CD4-positive, CD25-positive, alpha-beta regulatory T cell (primary cell): ENCODE data around the gene ZNF883. TPM values are rescaled to one million over a fixed set of nuclear protein-coding genes. Genes with fewer than 3 reads are reported as not detected.

Experiments used
- ATAC-seq, 2 donors: fragments of 150-1000 bp; cut with Tn5 transposase; one replicate each; pipeline ENCODE4 v1.10.0; 2021; ENCODE audit warnings: low read depth in 2 of 2, moderate number of reproducible peaks in 2 of 2, moderate library complexity in 1 of 2
- DNase-seq, 3 donors: peaks; one replicate each; pipeline versions ENCODE4 v3.0.0 to v3.0.0-alpha.2; 2012 to 2022; ENCODE audit warnings: mixed read lengths in 1 of 3
- H3K27ac ChIP-seq: one replicate; pipeline ENCODE4 v1.7.0; 2013; ENCODE audit warnings: mild to moderate bottlenecking, low read length; ENCODE audit not compliant: insufficient read depth, poor library complexity, severe bottlenecking
- H3K27me3 ChIP-seq: one replicate; pipeline ENCODE4 v1.7.0; 2013; ENCODE audit warnings: low read length; ENCODE audit not compliant: control insufficient read depth, insufficient read depth
- H3K36me3 ChIP-seq: one replicate; pipeline ENCODE4 v1.7.0; 2013; ENCODE audit warnings: mild to moderate bottlenecking, low read length, moderate library complexity; ENCODE audit not compliant: control insufficient read depth, insufficient read depth
- H3K4me1 ChIP-seq: 2 replicates; pipeline ENCODE4 v1.7.0; 2013; ENCODE audit warnings: mild to moderate bottlenecking, low read length; ENCODE audit not compliant: insufficient read depth, control insufficient read depth, poor library complexity, severe bottlenecking
- H3K4me3 ChIP-seq: one replicate; pipeline ENCODE4 v1.7.0; 2013; ENCODE audit warnings: low read depth, mild to moderate bottlenecking, low read length, moderate library complexity
- H3K9me3 ChIP-seq, 2 experiments: 1 replicate in 1 of 2; 2 replicates in 1 of 2; pipeline ENCODE4 v1.7.0; 2013; ENCODE audit warnings: low read length in 2 of 2, mild to moderate bottlenecking in 1 of 2, moderate library complexity in 1 of 2; ENCODE audit not compliant: control insufficient read depth in 2 of 2
- H3K27ac Mint-ChIP-seq, 3 donors: one replicate each; pipeline ENCODE4 v1.8.0; 2020 to 2022; ENCODE audit warnings: mild to moderate bottlenecking in 3 of 3, mixed read lengths in 3 of 3, moderate library complexity in 2 of 3
- H3K27me3 Mint-ChIP-seq: one replicate; pipeline ENCODE4 v1.8.0; 2022; ENCODE audit warnings: mild to moderate bottlenecking, mixed read lengths
- H3K36me3 Mint-ChIP-seq: one replicate; pipeline ENCODE4 v1.8.0; 2020; ENCODE audit warnings: mixed read lengths
- H3K4me1 Mint-ChIP-seq, 4 donors: one replicate each; pipeline ENCODE4 v1.8.0; 2020 to 2022; ENCODE audit warnings: mixed read lengths in 4 of 4, mild to moderate bottlenecking in 1 of 4
- H3K4me3 Mint-ChIP-seq, 4 donors: one replicate each; pipeline ENCODE4 v1.8.0; 2020 to 2022; ENCODE audit warnings: mild to moderate bottlenecking in 4 of 4, mixed read lengths in 4 of 4, moderate library complexity in 3 of 4
- H3K9me3 Mint-ChIP-seq, 7 donors: one replicate each; pipeline ENCODE4 v1.8.0; 2020 to 2022; ENCODE audit warnings: mixed read lengths in 7 of 7, mild to moderate bottlenecking in 3 of 7, moderate library complexity in 2 of 7
- polyA plus RNA-seq, 4 donors: library from polyadenylated mRNA; unstranded; fragments of 300-500 nt; fragmentation: Illumina TruSeq; gene quantifications; one replicate each; pipeline ENCODE4 v1.2.3, GENCODE V29; 2021
- total RNA-seq: library from RNA; stranded (reverse); gene quantifications from one replicate; pipeline ENCODE4 v1.2.3, GENCODE V29; 2022

The ZNF883 gene
- total and polyA plus RNA-seq, 5 donors from 2014 or later: 0.25 to 1.1 (median 0.52) TPM

DNA sequence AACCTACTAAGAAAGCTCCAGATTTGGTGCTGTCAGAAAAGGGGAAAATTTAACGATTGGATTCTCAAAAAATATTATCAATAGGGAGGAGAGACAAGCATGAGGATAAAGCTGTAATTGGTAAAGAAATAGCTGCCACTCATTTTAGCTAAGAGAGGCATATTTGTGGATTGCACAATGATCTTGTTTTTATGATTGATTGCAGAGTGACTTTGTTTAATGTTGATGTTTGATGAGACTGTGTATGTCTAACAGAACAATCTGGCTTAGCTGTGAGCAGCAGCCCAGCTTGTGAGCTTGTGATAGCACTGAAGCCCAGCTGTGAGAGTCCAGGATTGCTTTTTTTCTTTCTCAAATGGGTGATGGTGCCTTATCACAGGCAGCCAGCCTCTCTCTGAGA, 56.4 kb downstream of the ZNF883 start:
- Histone ChIP-seq H3K9me3 (no peaks in the 10 kb centered on the region), H3K27me3 (peaks cover 3% of the 10 kb centered on the region), H3K4me1 (no peaks in the 10 kb centered on the region), H3K36me3 (no peaks in the 10 kb centered on the region), H3K27ac (no peak overlapping the region), H3K4me3 (no peak overlapping the region)
- H3K4me1 Mint-ChIP-seq: no peaks in the 10 kb centered on the region
- peaks cover 5% of the 10 kb centered on the region for H3K27me3 Mint-ChIP-seq
- no peak overlapping the region for H3K4me3 Mint-ChIP-seq
- H3K36me3 Mint-ChIP-seq: no peaks in the 10 kb centered on the region
- DNase-seq: no peak
- peaks cover 0 to 8% (median 0%) of the 10 kb centered on the region in 7 donors for H3K9me3 Mint-ChIP-seq
- no peak overlapping the region for H3K27ac Mint-ChIP-seq
- ATAC-seq: no peak

DNA sequence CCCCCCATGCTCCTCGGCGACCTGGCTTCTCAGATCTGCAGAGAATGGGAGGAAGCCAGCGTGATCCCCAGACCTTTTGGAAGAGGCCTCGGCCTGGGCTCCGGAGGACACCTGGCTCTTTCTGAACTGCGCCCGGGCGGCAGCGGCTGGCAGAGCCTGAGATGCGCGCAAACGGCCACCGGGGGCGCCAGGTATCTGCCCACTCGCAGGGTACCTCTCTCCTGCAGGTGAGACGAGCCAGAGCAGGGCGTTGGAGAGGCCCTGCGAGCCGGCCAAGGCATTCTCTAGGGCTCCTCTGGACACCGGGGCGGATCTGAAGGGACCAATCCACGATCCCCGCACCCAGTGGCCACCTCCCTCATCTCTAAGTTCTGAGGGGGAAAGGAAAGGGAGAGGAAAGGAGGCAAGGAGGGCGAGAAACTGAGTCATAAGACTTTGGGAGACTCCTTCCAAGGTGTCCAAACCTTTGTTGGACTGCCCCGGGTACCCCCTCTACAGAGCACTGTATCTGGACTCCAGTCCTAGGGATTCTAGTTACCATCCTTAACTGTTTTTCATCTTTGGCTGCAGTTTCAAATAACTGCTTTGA, 66.3 kb downstream of the ZNF883 start:
- Histone ChIP-seq H3K36me3 (no peaks in the 10 kb centered on the region), H3K4me1 (no peaks in the 10 kb centered on the region), H3K4me3 (no peak overlapping the region), H3K9me3 (peaks cover 0 to 6% of the 10 kb centered on the region in 2 experiments), H3K27me3 (no peaks in the 10 kb centered on the region), H3K27ac (no peak overlapping the region)
- Mint-ChIP-seq H3K4me1 (no peaks in the 10 kb centered on the region), H3K9me3 (peaks cover 0 to 18% (median 10%) of the 10 kb centered on the region in 7 donors), H3K4me3 (no peak overlapping the region), H3K36me3 (no peaks in the 10 kb centered on the region), H3K27me3 (peaks cover 5% of the 10 kb centered on the region), H3K27ac (no peak overlapping the region)
- DNase-seq (no peak), ATAC-seq (no peak)

DNA sequence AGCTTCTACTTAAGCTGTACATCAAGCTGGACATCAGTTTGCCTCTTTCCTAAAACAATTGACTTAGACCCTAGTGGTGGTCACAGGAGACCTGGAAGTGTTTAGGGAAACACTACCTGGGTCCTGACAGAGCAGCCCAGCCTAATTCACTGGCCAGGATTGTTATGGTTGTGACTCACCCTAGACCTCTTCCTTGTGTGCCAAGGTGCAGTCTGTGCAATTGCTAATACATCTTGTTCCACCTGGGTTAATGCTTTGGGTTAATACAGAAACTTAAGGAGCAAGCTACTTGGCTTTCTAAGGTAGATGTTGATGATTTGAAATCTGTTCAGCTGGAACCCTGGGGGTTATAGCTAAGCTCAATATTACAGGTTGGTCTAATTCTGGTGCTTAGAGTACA, 72.6 kb downstream of the ZNF883 start:
- no peaks in the 10 kb centered on the region for H3K9me3 ChIP-seq
- Mint-ChIP-seq H3K27me3 (peaks cover 5% of the 10 kb centered on the region), H3K4me3 (no peak overlapping the region), H3K9me3 (peaks cover 0 to 5% (median 0%) of the 10 kb centered on the region in 7 donors), H3K4me1 (no peaks in the 10 kb centered on the region), H3K27ac (no peak overlapping the region), H3K36me3 (no peaks in the 10 kb centered on the region)
- DNase-seq (no peak), ATAC-seq (no peak)
- H3K27ac ChIP-seq: no peak overlapping the region
- H3K36me3 ChIP-seq: no peaks in the 10 kb centered on the region
- no peaks in the 10 kb centered on the region for H3K4me1 ChIP-seq
- peaks cover 3% of the 10 kb centered on the region for H3K27me3 ChIP-seq
- H3K4me3 ChIP-seq: no peak overlapping the region

DNA sequence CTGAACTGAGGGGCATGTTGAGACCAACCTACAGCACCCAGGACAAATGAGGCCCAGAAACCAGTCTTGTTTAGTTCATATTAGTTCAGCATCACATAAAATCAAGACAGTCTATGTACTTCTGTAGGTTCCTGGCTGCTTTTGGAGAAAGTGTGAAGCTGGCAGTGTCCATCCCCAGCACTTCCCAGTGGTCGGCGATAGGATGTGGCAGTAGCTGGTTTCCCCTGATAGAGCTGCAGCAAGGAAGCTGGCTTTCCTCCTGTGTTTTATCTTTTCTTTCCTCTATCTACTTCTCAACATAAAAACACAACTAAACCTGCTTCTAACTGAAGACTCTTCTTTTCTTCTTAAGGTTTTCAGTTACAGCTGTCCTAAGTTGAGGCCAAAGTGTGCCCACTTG, 78.3 kb downstream of the ZNF883 start:
- Mint-ChIP-seq H3K9me3 (peaks cover 0 to 2% (median 0%) of the 10 kb centered on the region in 7 donors), H3K4me1 (no peaks in the 10 kb centered on the region), H3K27ac (no peak overlapping the region), H3K36me3 (no peaks in the 10 kb centered on the region), H3K27me3 (peaks cover 13% of the 10 kb centered on the region), H3K4me3 (no peak overlapping the region)
- H3K27me3 ChIP-seq: peaks cover 7% of the 10 kb centered on the region
- ATAC-seq: no peak
- no peak overlapping the region for H3K27ac ChIP-seq
- no peaks in the 10 kb centered on the region for H3K36me3 ChIP-seq
- no peaks in the 10 kb centered on the region for H3K4me1 ChIP-seq
- H3K9me3 ChIP-seq: no peaks in the 10 kb centered on the region
- no peak for DNase-seq
- no peak overlapping the region for H3K4me3 ChIP-seq

DNA sequence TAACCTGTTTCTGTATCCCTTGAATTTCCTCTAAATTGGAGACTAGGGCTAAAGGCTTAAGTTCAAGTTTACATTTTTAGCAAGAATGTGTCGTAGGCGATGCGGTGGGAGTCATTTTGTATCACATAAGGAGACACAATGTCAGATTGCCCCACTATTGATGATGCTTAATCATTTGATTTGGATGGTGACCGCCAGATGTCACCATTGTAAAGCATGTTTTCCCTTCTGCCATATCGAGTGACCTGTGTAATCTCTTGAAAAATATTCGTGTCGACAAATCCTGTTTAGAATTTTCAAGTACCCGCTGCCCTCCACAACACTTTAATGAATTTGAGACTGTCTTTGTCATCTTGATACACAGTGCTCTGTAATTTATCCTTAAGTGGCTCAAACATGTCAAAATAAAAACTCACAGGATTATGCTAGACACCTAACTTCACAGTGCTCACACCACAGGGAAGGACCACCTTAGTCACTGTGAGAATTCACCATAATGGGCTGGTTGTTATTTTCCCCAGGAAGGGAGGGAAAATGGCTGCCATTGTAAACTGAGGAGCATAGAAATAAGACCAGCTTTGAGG, 86.8 kb downstream of the ZNF883 start:
- no peaks in the 10 kb centered on the region for H3K36me3 ChIP-seq
- H3K27me3 Mint-ChIP-seq: peaks cover 28% of the 10 kb centered on the region
- H3K9me3 Mint-ChIP-seq: peaks cover 0 to 2% (median 0%) of the 10 kb centered on the region in 7 donors
- H3K9me3 ChIP-seq: no peaks in the 10 kb centered on the region
- H3K27me3 ChIP-seq: peaks cover 14% of the 10 kb centered on the region
- H3K4me3 ChIP-seq: no peak overlapping the region
- DNase-seq (peak in 1 of 3 donors; percentile 14), ATAC-seq (no peak)
- no peak overlapping the region for H3K27ac ChIP-seq
- H3K4me3 Mint-ChIP-seq: no peak overlapping the region
- no peaks in the 10 kb centered on the region for H3K4me1 ChIP-seq
- H3K27ac Mint-ChIP-seq: no peak overlapping the region
- no peaks in the 10 kb centered on the region for H3K36me3 Mint-ChIP-seq
- H3K4me1 Mint-ChIP-seq: no peaks in the 10 kb centered on the region

DNA sequence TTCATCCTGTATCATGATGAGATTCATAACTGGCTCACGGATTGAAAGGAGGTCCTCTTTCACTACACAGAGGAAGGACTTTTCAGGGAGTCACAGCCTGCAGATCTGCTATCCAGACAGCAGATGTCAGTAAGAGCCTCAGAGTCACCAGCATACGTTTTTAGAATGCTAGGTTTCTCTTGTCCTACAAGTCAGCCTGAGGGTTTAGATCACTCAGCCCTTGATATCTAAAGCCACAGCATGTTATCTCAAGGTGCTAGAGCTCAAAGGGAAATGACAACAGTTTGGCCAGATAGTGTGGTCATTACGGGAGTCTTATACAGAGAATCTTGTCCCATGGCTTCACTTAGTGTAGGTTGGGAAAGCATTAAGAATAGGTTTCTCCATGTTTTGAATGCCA, 90.4 kb downstream of the ZNF883 start:
- Mint-ChIP-seq H3K27me3 (peaks cover 9% of the 10 kb centered on the region), H3K36me3 (no peaks in the 10 kb centered on the region), H3K27ac (no peak overlapping the region), H3K4me1 (no peaks in the 10 kb centered on the region), H3K9me3 (no peaks in the 10 kb centered on the region), H3K4me3 (no peak overlapping the region)
- Histone ChIP-seq H3K4me3 (no peak overlapping the region), H3K36me3 (no peaks in the 10 kb centered on the region), H3K27ac (no peak overlapping the region), H3K27me3 (peaks cover 11% of the 10 kb centered on the region), H3K9me3 (no peaks in the 10 kb centered on the region), H3K4me1 (no peaks in the 10 kb centered on the region)
- peak in 1 of 3 donors; percentile 25 for DNase-seq
- no peak for ATAC-seq

DNA sequence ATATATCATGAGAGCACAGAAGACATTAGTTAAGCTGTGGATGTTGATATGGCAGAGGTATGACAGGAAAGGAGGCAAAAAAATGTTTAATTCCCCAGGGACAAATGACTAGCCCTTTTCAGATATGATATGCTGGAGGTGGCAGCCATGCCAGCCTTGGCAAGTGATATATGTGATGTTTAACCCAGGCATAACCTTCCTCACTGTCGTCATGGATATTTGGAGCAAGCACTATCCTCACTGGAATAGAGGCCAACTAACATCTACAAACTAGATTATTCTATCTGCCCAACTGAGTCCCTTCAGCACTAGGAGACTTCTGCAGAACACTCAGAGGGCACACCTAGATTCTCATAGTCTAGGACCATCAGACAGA, 94.0 kb downstream of the ZNF883 start:
- H3K27me3 ChIP-seq: peaks cover 5% of the 10 kb centered on the region
- no peaks in the 10 kb centered on the region for H3K36me3 ChIP-seq
- H3K27ac ChIP-seq: no peak overlapping the region
- Mint-ChIP-seq H3K9me3 (no peaks in the 10 kb centered on the region), H3K27ac (no peak overlapping the region), H3K27me3 (no peaks in the 10 kb centered on the region), H3K36me3 (no peaks in the 10 kb centered on the region), H3K4me1 (no peaks in the 10 kb centered on the region), H3K4me3 (no peak overlapping the region)
- H3K4me3 ChIP-seq: no peak overlapping the region
- no peaks in the 10 kb centered on the region for H3K9me3 ChIP-seq
- DNase-seq (no peak), ATAC-seq (no peak)
- no peaks in the 10 kb centered on the region for H3K4me1 ChIP-seq
